Colonic mucosa (tissue), 4 donors: Measurements from ENCODE around the gene TANGO2. TPM values are rescaled to one million over a fixed set of nuclear protein-coding genes. Genes with fewer than 3 reads are reported as not detected.

Experiments
- DNase-seq: peaks from one replicate; pipeline ENCODE4 v3.0.0-alpha.2; 2020
- H3K27ac ChIP-seq: fragments of 200-600 bp; one replicate; pipeline ENCODE4 v1.8.0; 2021
- H3K27me3 ChIP-seq: fragments of 200-600 bp; one replicate; pipeline ENCODE4 v1.8.0; 2021
- H3K36me3 ChIP-seq: fragments of 200-600 bp; one replicate; pipeline ENCODE4 v1.8.0; 2021
- H3K4me1 ChIP-seq: fragments of 200-600 bp; one replicate; pipeline ENCODE4 v1.8.0; 2021; ENCODE audit warnings: mild to moderate bottlenecking
- H3K4me3 ChIP-seq: fragments of 200-600 bp; one replicate; pipeline ENCODE4 v1.8.0; 2021
- H3K9ac ChIP-seq, 2 donors: one replicate each; pipeline ENCODE4 v1.7.0; 2013; ENCODE audit warnings: control low read depth in 2 of 2, low read depth in 2 of 2, low read length in 2 of 2
- H3K9me3 ChIP-seq: fragments of 200-600 bp; one replicate; pipeline ENCODE4 v1.8.0; 2021
- CTCF ChIP-seq: fragments of 200-600 bp; IDR thresholded peaks from one replicate; pipeline ENCODE4 v1.8.0; 2022; ENCODE audit warnings: antibody characterized with exemption, mild to moderate bottlenecking
- intact Hi-C: fragments of 100-400 bp; cut with DNase I; formaldehyde crosslinking; loops from one replicate; pipeline ENCODE4 v1.14.1; 2022
- total RNA-seq, 2 donors: library from RNA; stranded (reverse); fragmentation: NEBNext Ultra II Directional in 1 of 2; extraction: Animal tissue kit (Norgen Biotek cat#: 25700) in 1 of 2; gene quantifications; one replicate each; pipeline ENCODE4 v1.2.1, GENCODE V29; 2021
- donor health status: healthy.
- donor health status: DM: no; HTN: no; CAD: no.
- donor health status: DM: no; HTN: no; CAD: no.

Gene TANGO2
- total RNA-seq, 2 donors from 2014 or later, result 22.1 to 34.1 TPM

- intact Hi-C loops, result loop anchor here (10.0 kb wide), 1 partner anchor 287 kb away; the partner anchor contains the start of gene RTN4R
These were observed 43.3 kb upstream of the TANGO2 start for GRCh38 chr22:19977296-19978243.

GRCh38 chr22:19978748-19979147 is 42.2 kb upstream of the TANGO2 start:
- intact Hi-C loops, result loop anchor here (10.0 kb wide), 1 partner anchor 286 kb away; the partner anchor contains the start of gene RTN4R
- no peak overlapping the region for H3K27ac ChIP-seq
- no peak for DNase-seq
- H3K27me3 ChIP-seq, result no peaks in the 10 kb centered on the region
- no peaks in the 10 kb centered on the region for H3K9me3 ChIP-seq
- H3K4me1 ChIP-seq, result no peaks in the 10 kb centered on the region
- no peak overlapping the region for H3K9ac ChIP-seq
- no peaks in the 10 kb centered on the region for H3K36me3 ChIP-seq
- H3K4me3 ChIP-seq, result no peak overlapping the region
- TF ChIP-seq CTCF, result no peak

More at GRCh38 chr22:19977296-19978243, 43.3 kb upstream of the TANGO2 start:
- no peaks in the 10 kb centered on the region for H3K4me1 ChIP-seq
- no peak overlapping the region for H3K27ac ChIP-seq
- no peak for TF ChIP-seq CTCF
- no peaks in the 10 kb centered on the region for H3K27me3 ChIP-seq
- DNase-seq, result no peak
- H3K9me3 ChIP-seq, result no peaks in the 10 kb centered on the region
- no peaks in the 10 kb centered on the region for H3K36me3 ChIP-seq
- no peak overlapping the region for H3K4me3 ChIP-seq
- H3K9ac ChIP-seq, result no peak overlapping the region

GRCh38 chr22:19979712-19980493 is 41.0 kb upstream of the TANGO2 start:
- H3K9me3 ChIP-seq, result no peaks in the 10 kb centered on the region
- no peak overlapping the region for H3K4me3 ChIP-seq
- H3K27me3 ChIP-seq, result no peaks in the 10 kb centered on the region
- no peaks in the 10 kb centered on the region for H3K4me1 ChIP-seq
- H3K9ac ChIP-seq, result no peak overlapping the region
- no peaks in the 10 kb centered on the region for H3K36me3 ChIP-seq
- H3K27ac ChIP-seq, result no peak overlapping the region
- no peak for DNase-seq
- intact Hi-C loops, result loop anchor here (10.0 kb wide), 1 partner anchor 285 kb away; the partner anchor contains the start of gene RTN4R
- TF ChIP-seq CTCF, result no peak

- H3K27me3 ChIP-seq, result no peaks in the 10 kb centered on the region
- H3K4me1 ChIP-seq, result no peaks in the 10 kb centered on the region
- H3K4me3 ChIP-seq, result no peak overlapping the region
- intact Hi-C loops, result no loop called here
- H3K27ac ChIP-seq, result no peak overlapping the region
- H3K9ac ChIP-seq, result no peak overlapping the region
- DNase-seq, result no peak
- no peaks in the 10 kb centered on the region for H3K36me3 ChIP-seq
- no peaks in the 10 kb centered on the region for H3K9me3 ChIP-seq
- no peak for TF ChIP-seq CTCF
These were observed 40.1 kb upstream of the TANGO2 start for GRCh38 chr22:19980766-19981165.

- Histone ChIP-seq H3K27ac (no peak overlapping the region), H3K9me3 (no peaks in the 10 kb centered on the region), H3K27me3 (no peaks in the 10 kb centered on the region), H3K4me1 (peaks cover 5% of the 10 kb centered on the region), H3K4me3 (no peak overlapping the region), H3K9ac (no peak overlapping the region), H3K36me3 (no peaks in the 10 kb centered on the region)
- no peak for DNase-seq
- TF ChIP-seq CTCF, result no peak
- intact Hi-C loops, result no loop called here
These were observed 39.5 kb upstream of the TANGO2 start for GRCh38 chr22:19981171-19981960.
